ENCODE results near the gene CCDC97. TPM values are rescaled to one million over a fixed set of nuclear protein-coding genes. Genes with fewer than 3 reads are reported as not detected.

Gene CCDC97
- total RNA-seq, 1 experiment from 2014 or later = 18.3 TPM

- Histone ChIP-seq H3K4me3 (ENCODE audit: low read length) (no peak overlapping the region), H3K27me3 (ENCODE audit: low read length) (no peaks in the 10 kb centered on the region), H3K4me2 (ENCODE audit: low read length) (no peak overlapping the region), H2AFZ (ENCODE audit: low read length) (no peak overlapping the region), H3K4me1 (ENCODE audit: insufficient read depth, low read length) (peaks cover 21% of the 10 kb centered on the region), H4K20me1 (ENCODE audit: low read length) (no peaks in the 10 kb centered on the region), H3F3A (ENCODE audit: low read length, unreplicated experiment) (no peaks in the 10 kb centered on the region), H3K27ac (ENCODE audit: low read length) (no peak overlapping the region), H3K79me2 (ENCODE audit: low read length) (peaks cover 15% of the 10 kb centered on the region), H3K36me3 (ENCODE audit: low read depth, low read length) (no peaks in the 10 kb centered on the region), H3K9me3 (ENCODE audit: low read length) (no peaks in the 10 kb centered on the region), H3K9ac (ENCODE audit: low read length) (no peak overlapping the region), H3K9me2 (replicated peaks; ENCODE audit: low read length) (no peaks in the 10 kb centered on the region)
- ChIA-PET POLR2A (ENCODE audit: unreplicated experiment) (no interaction called here), CTCF (no interaction called here)
- DNase-seq (peak; percentile 24), ATAC-seq (no peak; the same call in 1 of the 2 replicates)
- intact Hi-C loops (cut with micrococcal nuclease) = no loop called here
- TF ChIP-seq EZH2phosphoT487 (IDR thresholded peaks at IDR 0.05; ENCODE audit: borderline replicate concordance, low read length) (no peak), EZH2 (IDR thresholded peaks at IDR 0.05; ENCODE audit: low read length, unreplicated experiment) (no peak), CTCF (conservative IDR thresholded peaks at IDR 0.05; ENCODE audit: low read depth, low read length) (no peak)
- no TSS peak for BruUV-seq (replicated peaks)
Observed at GRCh38 chr19:41362143-41362847, 52.3 kb downstream of the CCDC97 start.

GRCh38 chr19:41363371-41363752 is 53.4 kb downstream of the CCDC97 start:
- no TSS peak for BruUV-seq (replicated peaks)
- H3K4me3 ChIP-seq (ENCODE audit: low read length) = peak overlapping the region; percentile 86
- no peak overlapping the region; the same call in 1 of the 2 replicates for H3K27ac ChIP-seq (ENCODE audit: low read length)
- no peak for TF ChIP-seq EZH2 (IDR thresholded peaks at IDR 0.05; ENCODE audit: low read length, unreplicated experiment)
- no peak for TF ChIP-seq CTCF (conservative IDR thresholded peaks at IDR 0.05; ENCODE audit: low read depth, low read length)
- no peak for TF ChIP-seq EZH2phosphoT487 (IDR thresholded peaks at IDR 0.05; ENCODE audit: borderline replicate concordance, low read length)
- peak overlapping the region; percentile 95 for H2AFZ ChIP-seq (ENCODE audit: low read length)
- H4K20me1 ChIP-seq (ENCODE audit: low read length) = no peaks in the 10 kb centered on the region
- H3K4me2 ChIP-seq (ENCODE audit: low read length) = peak overlapping the region; percentile 98
- no peaks in the 10 kb centered on the region for H3K9me3 ChIP-seq (ENCODE audit: low read length)
- POLR2A ChIA-PET (ENCODE audit: unreplicated experiment) = interaction anchor here (0.6 to 0.7 kb wide), 5 partner anchors 8 to 1272 kb away, joined by 3 to 5 read pairs (median 3); partner anchors contain the start of gene HNRNPUL1
- no peaks in the 10 kb centered on the region for H3F3A ChIP-seq (ENCODE audit: low read length, unreplicated experiment)
- H3K36me3 ChIP-seq (ENCODE audit: low read depth, low read length) = no peaks in the 10 kb centered on the region
- peaks cover 15% of the 10 kb centered on the region for H3K79me2 ChIP-seq (ENCODE audit: low read length)
- CTCF ChIA-PET = interaction anchor here (0.9 kb wide), 1 partner anchor 10 kb away, joined by 3 read pairs; the partner anchor contains the start of gene TGFB1
- no peaks in the 10 kb centered on the region for H3K9me2 ChIP-seq (replicated peaks; ENCODE audit: low read length)
- DNase-seq (no peak), ATAC-seq (no peak)
- peak overlapping the region; percentile 90 for H3K9ac ChIP-seq (ENCODE audit: low read length)
- peaks cover 30% of the 10 kb centered on the region for H3K4me1 ChIP-seq (ENCODE audit: insufficient read depth, low read length)
- intact Hi-C loops (cut with micrococcal nuclease) = no loop called here
- H3K27me3 ChIP-seq (ENCODE audit: low read length) = no peaks in the 10 kb centered on the region

Data from PC-3 (cell line).